Ascending aorta (tissue), 2 donors: ENCODE results near the gene SYNDIG1L. TPM values are rescaled to one million over a fixed set of nuclear protein-coding genes. Genes with fewer than 3 reads are reported as not detected.

Source experiments
- DNase-seq, 2 donors: peaks; one replicate each; pipeline ENCODE4 v3.0.0-alpha.2; 2019; ENCODE audit warnings: low spot score in 2 of 2
- H3K27ac ChIP-seq, 2 donors: fragments of 200-600 bp; sonication (generic); one replicate each; pipeline ENCODE4 v1.5.1; 2016 to 2017; ENCODE audit warnings: mild to moderate bottlenecking in 1 of 2
- H3K27me3 ChIP-seq: fragments of 200-600 bp; sonication (generic); one replicate; pipeline ENCODE4 v1.5.1; 2017
- H3K36me3 ChIP-seq, 2 donors: fragments of 200-600 bp; sonication (generic); one replicate each; pipeline ENCODE4 v1.5.1; 2016
- H3K4me1 ChIP-seq, 2 donors: fragments of 200-600 bp; sonication (generic); one replicate each; pipeline ENCODE4 v1.5.1; 2016 to 2017; ENCODE audit warnings: mild to moderate bottlenecking in 1 of 2
- H3K4me3 ChIP-seq, 2 donors: fragments of 200-600 bp; sonication (generic); one replicate each; pipeline ENCODE4 v1.5.1; 2016 to 2017; ENCODE audit warnings: mild to moderate bottlenecking in 1 of 2
- H3K9me3 ChIP-seq, 2 donors: fragments of 200-600 bp; sonication (generic); one replicate each; pipeline ENCODE4 v1.5.1; 2016
- intact Hi-C: fragments of 100-400 bp; cut with DNase I; formaldehyde crosslinking; loops from one replicate; pipeline ENCODE4 v1.15.1; 2023
- total RNA-seq: library from RNA; depleted of rRNA; stranded (reverse); fragments of >200 nt; gene quantifications from one replicate; pipeline ENCODE4 v1.1.0, GENCODE V29; 2016
- TF ChIP-seq, protein P1 (sequence below), 3 experiments: fragments of 200-600 bp in 2 of 3; fragments of 450-650 bp in 1 of 3; sonication (generic) in 2 of 3; IDR thresholded peaks; one replicate each; pipeline ENCODE4 v1.5.1; 2016 to 2019; ENCODE audit warnings: antibody characterized with exemption in 3 of 3, mild to moderate bottlenecking in 1 of 3, moderate library complexity in 1 of 3

SYNDIG1L gene
- total RNA-seq, 1 donor from 2014 or later, result not detected

GRCh38 chr14:74356892-74357575 is 69.0 kb downstream of the SYNDIG1L start:
- Histone ChIP-seq H3K27me3 (no peaks in the 10 kb centered on the region), H3K36me3 (no peaks in the 10 kb centered on the region), H3K27ac (no peak overlapping the region), H3K4me1 (no peaks in the 10 kb centered on the region), H3K4me3 (no peak overlapping the region), H3K9me3 (no peaks in the 10 kb centered on the region)
- DNase-seq, result no peak
- TF ChIP-seq, protein P1, sequence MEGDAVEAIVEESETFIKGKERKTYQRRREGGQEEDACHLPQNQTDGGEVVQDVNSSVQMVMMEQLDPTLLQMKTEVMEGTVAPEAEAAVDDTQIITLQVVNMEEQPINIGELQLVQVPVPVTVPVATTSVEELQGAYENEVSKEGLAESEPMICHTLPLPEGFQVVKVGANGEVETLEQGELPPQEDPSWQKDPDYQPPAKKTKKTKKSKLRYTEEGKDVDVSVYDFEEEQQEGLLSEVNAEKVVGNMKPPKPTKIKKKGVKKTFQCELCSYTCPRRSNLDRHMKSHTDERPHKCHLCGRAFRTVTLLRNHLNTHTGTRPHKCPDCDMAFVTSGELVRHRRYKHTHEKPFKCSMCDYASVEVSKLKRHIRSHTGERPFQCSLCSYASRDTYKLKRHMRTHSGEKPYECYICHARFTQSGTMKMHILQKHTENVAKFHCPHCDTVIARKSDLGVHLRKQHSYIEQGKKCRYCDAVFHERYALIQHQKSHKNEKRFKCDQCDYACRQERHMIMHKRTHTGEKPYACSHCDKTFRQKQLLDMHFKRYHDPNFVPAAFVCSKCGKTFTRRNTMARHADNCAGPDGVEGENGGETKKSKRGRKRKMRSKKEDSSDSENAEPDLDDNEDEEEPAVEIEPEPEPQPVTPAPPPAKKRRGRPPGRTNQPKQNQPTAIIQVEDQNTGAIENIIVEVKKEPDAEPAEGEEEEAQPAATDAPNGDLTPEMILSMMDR (IDR thresholded peaks at IDR 0.05), result no peak
- intact Hi-C loops, result no loop called here

Other genes with a start within 250 kb of the SYNDIG1L start
- gene VSX2, start 186.8 kb downstream of the SYNDIG1L start, total RNA-seq, result not detected
- gene ABCD4, start 123.3 kb downstream of the SYNDIG1L start, total RNA-seq, result 137 TPM
- gene VRTN, start 77.7 kb downstream of the SYNDIG1L start, total RNA-seq, result not detected
- 324 TPM for gene NPC2, start 67.1 kb upstream of the SYNDIG1L start, total RNA-seq
- 10.0 TPM for gene ISCA2, start 67.6 kb upstream of the SYNDIG1L start, total RNA-seq
- gene LTBP2, start 186.0 kb upstream of the SYNDIG1L start, total RNA-seq, result 383 TPM